ENCODE measurements around the gene PKDCC. TPM values are rescaled to one million over a fixed set of nuclear protein-coding genes. Genes with fewer than 3 reads are reported as not detected.
"Not testable (repeated sequence)": the region's sequence is repeated elsewhere in the genome, so short reads cannot be mapped to it uniquely, and the experiment has no call there.

The PKDCC gene
- total and polyA plus RNA-seq, 5 experiments from 2014 or later, result not detected

DNA sequence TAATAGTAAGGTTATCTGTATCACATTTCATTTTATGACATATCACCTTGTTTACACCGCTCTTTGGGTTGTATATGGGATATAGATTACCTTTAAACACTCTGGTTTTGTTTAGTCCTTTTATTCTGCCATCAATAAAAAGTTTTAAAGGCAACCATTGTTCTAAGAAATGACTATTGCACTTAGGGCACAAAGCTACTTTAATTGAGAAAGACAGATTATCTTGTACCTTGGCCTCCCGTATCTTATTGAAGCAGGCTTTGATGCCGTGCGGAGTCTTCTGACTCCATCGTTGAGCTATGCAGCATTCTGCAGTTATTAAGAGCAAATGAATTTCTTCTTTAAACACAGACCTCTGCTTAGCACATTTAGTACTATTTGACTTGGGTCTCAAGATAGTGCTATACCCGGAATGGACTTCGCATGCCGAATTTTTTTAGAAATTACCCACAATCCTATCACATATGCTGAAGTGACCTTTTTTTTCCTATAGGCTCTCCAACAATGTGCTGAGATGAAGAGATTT lies 16.7 kb downstream of the PKDCC start:
- Mint-ChIP-seq H3K27ac (no peak overlapping the region), H3K27me3 (peaks cover 2 to 35% (median 14%) of the 10 kb centered on the region in 5 donors), H3K4me1 (no peaks in the 10 kb centered on the region), H3K4me3 (no peak overlapping the region), H3K9me3 (no peaks in the 10 kb centered on the region), H3K36me3 (peaks cover 0 to 1% (median 0%) of the 10 kb centered on the region in 3 donors)
- ATAC-seq (no peak), DNase-seq (no peak)
- POLR2A ChIA-PET, result no interaction called here

DNA sequence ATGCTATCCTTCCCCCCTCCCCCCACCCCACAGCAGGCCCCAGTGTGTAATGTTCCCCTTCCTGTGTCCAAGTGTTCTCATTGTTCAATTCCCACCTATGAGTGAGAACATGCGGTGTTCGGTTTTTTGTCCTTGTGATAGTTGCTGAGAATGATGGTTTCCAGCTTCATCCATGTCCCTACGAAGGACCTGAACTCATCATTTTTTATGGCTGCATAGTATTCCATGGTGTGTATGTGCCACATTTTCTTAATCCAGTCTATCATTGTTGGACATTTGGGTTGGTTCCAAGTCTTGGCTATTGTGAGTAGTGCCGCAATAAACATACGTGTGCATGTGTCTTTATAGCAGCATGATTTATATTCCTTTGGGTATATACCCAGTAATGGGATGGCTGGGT lies 17.9 kb downstream of the PKDCC start:
- peaks cover 5 to 40% (median 17%) of the 10 kb centered on the region in 5 donors for H3K27me3 Mint-ChIP-seq
- H3K36me3 Mint-ChIP-seq, ATAC-seq, POLR2A ChIA-PET, H3K9me3 Mint-ChIP-seq, H3K4me3 Mint-ChIP-seq, H3K27ac Mint-ChIP-seq, H3K4me1 Mint-ChIP-seq, DNase-seq: not testable (repeated sequence)

DNA sequence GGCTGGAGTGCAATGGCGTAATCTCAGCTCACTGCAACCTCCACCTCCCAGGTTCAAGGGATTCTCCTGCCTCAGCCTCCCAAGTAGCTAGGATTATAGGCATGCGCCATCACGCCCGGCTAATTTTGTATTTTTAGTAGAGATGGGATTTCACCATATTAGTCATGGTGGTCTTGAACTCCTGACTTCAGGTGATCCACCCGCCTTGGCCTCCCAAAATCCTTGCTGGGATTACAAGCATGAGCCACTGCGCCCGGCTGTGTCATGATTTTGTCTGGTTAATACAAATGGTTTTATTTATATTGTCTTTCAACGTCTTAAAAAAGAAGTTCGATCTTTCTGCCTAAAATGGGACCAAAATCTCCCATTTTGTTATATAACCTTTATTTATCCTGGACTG lies 19.2 kb downstream of the PKDCC start:
- H3K9me3 Mint-ChIP-seq, H3K36me3 Mint-ChIP-seq, H3K4me3 Mint-ChIP-seq, DNase-seq, POLR2A ChIA-PET, ATAC-seq, H3K27ac Mint-ChIP-seq, H3K4me1 Mint-ChIP-seq: not testable (repeated sequence)
- H3K27me3 Mint-ChIP-seq, result peaks cover 5 to 41% (median 17%) of the 10 kb centered on the region in 5 donors

DNA sequence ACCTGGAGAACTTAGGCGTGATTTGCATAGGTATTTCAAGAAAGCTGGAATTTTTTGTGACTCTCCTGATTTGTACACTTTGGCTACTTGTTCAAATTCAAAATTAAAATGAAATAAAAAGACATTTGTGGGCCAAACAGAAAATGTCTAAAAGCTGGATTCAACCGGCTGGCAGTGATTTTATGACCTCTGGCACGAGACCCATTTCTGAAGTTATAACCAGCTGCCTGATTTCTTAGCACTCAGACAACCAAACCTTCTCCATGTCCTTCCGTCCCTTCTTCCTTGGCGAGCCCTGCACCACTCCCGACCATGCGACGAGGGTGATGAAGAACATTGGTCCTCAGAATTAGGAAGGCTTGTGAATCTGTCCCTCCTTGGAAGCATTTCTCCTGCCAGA lies 19.7 kb downstream of the PKDCC start:
- no peak for DNase-seq
- no peak overlapping the region for H3K27ac Mint-ChIP-seq
- H3K27me3 Mint-ChIP-seq, result peaks cover 5 to 47% (median 17%) of the 10 kb centered on the region in 5 donors
- H3K36me3 Mint-ChIP-seq, result peaks cover 0 to 1% (median 0%) of the 10 kb centered on the region in 3 donors
- H3K4me1 Mint-ChIP-seq, result no peaks in the 10 kb centered on the region
- POLR2A ChIA-PET, result no interaction called here
- no peaks in the 10 kb centered on the region for H3K9me3 Mint-ChIP-seq
- ATAC-seq, result no peak
- no peak overlapping the region for H3K4me3 Mint-ChIP-seq

DNA sequence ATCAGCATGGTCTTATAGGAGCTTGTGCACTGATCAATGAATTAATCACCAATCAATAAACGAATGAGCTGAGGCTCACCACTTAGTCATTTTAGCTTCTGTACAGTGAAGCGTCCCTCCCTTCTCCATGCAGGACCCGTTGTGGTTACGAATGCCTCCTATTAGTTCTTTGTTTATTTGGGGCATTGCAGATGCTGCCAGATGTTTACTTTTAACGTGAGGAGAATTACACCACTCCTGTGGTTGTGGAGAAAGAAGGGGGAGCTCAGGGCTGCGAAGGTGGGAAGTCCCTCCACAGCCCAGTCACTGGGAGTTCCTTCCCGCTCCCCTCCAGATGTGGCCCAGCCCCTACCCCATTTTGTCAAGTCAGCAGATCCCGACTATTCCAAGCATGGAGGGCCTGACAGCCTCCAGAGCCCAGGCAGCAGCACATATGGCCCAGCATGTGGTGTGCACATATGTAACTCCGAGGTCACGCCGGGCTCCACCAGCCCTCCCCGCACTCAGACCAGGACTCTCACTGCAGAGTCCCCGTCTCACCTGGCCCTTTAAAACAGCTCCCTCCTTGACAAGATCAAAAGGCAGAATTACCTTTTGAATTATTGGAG lies 20.9 kb downstream of the PKDCC start:
- peaks cover 0 to 1% (median 0%) of the 10 kb centered on the region in 3 donors for H3K36me3 Mint-ChIP-seq
- H3K27ac Mint-ChIP-seq, result no peak overlapping the region
- no peak overlapping the region for H3K4me3 Mint-ChIP-seq
- POLR2A ChIA-PET, result no interaction called here
- ATAC-seq, result no peak
- no peak for DNase-seq
- no peaks in the 10 kb centered on the region for H3K9me3 Mint-ChIP-seq
- peaks cover 5 to 46% (median 20%) of the 10 kb centered on the region in 5 donors for H3K27me3 Mint-ChIP-seq
- H3K4me1 Mint-ChIP-seq, result no peaks in the 10 kb centered on the region

DNA sequence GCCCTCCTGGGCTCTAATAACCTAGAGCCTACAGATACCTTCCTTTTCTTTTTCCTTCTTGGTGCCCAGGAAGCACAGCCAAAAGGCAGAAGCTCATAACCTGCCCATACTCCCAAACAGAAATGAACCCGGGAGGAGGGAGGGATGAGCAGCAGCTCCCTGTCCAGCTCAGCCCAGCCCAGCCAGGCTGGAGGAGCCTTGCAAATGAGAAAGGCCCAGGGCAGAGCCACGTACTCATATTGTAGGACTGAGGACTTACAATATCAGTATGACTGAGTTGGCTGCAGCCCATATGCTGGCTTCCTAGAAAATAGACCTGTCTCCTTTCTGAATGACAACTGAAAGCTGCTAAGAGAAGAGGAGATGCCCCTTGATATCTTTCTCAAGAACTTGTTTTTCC lies 21.7 kb downstream of the PKDCC start:
- DNase-seq (no peak), ATAC-seq (no peak)
- Mint-ChIP-seq H3K27me3 (peaks cover 5 to 46% (median 25%) of the 10 kb centered on the region in 5 donors), H3K27ac (no peak overlapping the region), H3K9me3 (no peaks in the 10 kb centered on the region), H3K4me1 (no peaks in the 10 kb centered on the region), H3K36me3 (peaks cover 0 to 1% (median 0%) of the 10 kb centered on the region in 3 donors), H3K4me3 (no peak overlapping the region)
- POLR2A ChIA-PET, result no interaction called here

DNA sequence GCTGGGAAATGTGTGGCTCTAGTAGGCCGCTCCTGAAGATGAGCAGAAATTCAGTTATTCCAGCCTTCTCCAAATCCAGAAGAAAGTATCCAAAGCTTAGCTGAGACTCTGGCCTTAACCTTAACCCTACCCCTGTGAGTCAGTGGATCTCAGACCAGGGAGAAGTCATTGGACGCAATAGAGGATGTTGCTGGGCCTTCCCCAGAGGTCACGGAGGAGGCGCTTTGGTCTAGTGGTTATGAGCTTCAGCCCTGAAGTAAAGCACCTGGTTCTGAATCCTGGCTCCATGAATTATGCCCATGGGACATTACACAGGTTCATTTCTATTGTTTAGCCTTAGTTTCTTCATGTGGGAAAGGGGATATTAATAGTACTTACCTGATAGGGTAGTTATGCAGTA lies 24.0 kb downstream of the PKDCC start:
- no peak for DNase-seq
- H3K4me3 Mint-ChIP-seq, result no peak overlapping the region
- H3K9me3 Mint-ChIP-seq, result no peaks in the 10 kb centered on the region
- H3K36me3 Mint-ChIP-seq, result peaks cover 0 to 1% (median 0%) of the 10 kb centered on the region in 3 donors
- POLR2A ChIA-PET, result interaction anchor here (0.6 to 0.7 kb wide), 2 partner anchors 10 to 43 kb away, joined by 3 read pairs; no protein-coding TSS in a partner anchor
- H3K27ac Mint-ChIP-seq, result no peak overlapping the region
- no peak for ATAC-seq
- H3K27me3 Mint-ChIP-seq, result peaks cover 5 to 56% (median 31%) of the 10 kb centered on the region in 5 donors
- H3K4me1 Mint-ChIP-seq, result no peaks in the 10 kb centered on the region

DNA sequence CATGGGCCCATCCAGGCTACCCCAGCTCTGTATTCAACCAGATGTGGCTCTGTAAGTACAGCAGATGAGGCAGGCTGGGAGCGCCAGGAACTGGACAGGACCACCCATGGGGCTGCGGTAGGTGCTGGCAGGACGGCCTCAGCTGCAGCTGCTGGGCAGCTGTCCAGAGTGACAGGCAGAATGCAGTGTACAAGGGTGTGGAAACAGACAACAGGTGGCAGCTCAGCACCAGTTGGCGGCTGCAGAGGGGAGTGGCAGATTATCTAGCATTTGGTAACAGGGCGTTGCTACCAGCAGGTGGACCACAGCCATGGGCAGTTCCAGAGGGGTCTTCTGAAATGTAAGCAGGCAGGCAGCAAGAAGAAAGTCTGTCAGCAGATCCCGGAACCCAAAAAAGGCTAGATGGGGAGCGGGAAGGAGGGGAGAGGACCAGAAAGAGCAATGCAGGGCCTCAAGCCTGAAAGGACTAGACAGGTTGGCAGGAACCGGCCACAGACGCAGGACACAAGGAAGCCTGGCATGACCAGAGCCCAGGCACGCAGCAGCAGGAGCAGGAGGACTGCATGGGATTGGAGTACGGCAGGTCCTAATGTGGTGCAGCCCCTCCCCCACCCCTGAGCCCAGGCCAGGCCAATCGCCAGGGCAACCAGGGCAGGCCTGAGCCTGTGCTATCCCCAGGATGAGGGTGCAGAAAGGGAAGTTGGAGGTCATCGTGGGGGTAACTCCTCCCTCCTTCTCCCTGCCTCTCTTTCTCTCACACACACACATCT lies 24.7 kb downstream of the PKDCC start:
- no peaks in the 10 kb centered on the region for H3K36me3 Mint-ChIP-seq
- no peak overlapping the region for H3K27ac Mint-ChIP-seq
- POLR2A ChIA-PET, result no interaction called here
- H3K27me3 Mint-ChIP-seq, result peaks cover 5 to 56% (median 31%) of the 10 kb centered on the region in 5 donors
- ATAC-seq (no peak), DNase-seq (no peak)
- peaks cover 0 to 4% (median 0%) of the 10 kb centered on the region in 9 donors for H3K9me3 Mint-ChIP-seq
- no peaks in the 10 kb centered on the region for H3K4me1 Mint-ChIP-seq
- H3K4me3 Mint-ChIP-seq, result no peak overlapping the region

DNA sequence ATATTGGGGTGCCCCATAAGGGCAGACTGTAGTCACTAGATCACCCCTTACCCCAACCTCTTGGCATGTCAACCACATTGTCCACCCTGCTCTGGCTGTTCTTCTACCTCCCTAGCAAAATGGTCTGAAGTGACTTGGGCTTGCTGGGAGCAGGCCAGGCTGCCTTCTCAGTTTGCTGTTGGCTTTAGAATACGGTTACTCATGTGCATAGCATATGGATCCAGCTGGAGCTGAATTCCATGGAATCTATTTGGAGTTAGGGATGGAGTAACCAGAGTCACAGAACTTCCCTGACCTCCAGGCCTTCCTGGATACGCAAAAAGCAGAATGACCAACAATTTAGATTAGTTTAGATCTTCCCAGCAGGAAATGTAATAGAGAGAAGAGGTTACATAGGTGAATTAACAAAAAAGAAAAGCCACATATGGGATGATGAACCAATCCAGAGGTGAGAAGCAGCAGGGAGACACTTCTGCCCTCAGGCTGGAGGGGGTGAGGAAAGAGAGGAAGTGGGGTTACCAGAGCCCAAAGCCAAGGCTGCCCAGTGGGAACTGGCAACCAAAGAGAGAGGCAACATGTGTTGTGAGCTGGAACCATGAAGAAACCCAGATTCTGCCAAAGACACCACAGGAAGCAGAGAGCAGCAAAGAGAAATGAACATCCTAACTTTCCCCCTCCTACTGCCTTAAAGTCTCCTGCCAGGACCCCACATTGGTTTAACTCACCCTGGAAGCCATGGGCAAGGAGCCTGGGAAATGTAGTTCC lies 26.1 kb downstream of the PKDCC start:
- H3K4me3 Mint-ChIP-seq, result no peak overlapping the region
- H3K4me1 Mint-ChIP-seq, result no peaks in the 10 kb centered on the region
- H3K27ac Mint-ChIP-seq, result no peak overlapping the region
- ATAC-seq, result no peak
- H3K36me3 Mint-ChIP-seq, result no peaks in the 10 kb centered on the region
- H3K9me3 Mint-ChIP-seq, result peaks cover 0 to 4% (median 0%) of the 10 kb centered on the region in 9 donors
- H3K27me3 Mint-ChIP-seq, result peaks cover 6 to 49% (median 20%) of the 10 kb centered on the region in 5 donors
- POLR2A ChIA-PET, result no interaction called here
- no peak for DNase-seq

DNA sequence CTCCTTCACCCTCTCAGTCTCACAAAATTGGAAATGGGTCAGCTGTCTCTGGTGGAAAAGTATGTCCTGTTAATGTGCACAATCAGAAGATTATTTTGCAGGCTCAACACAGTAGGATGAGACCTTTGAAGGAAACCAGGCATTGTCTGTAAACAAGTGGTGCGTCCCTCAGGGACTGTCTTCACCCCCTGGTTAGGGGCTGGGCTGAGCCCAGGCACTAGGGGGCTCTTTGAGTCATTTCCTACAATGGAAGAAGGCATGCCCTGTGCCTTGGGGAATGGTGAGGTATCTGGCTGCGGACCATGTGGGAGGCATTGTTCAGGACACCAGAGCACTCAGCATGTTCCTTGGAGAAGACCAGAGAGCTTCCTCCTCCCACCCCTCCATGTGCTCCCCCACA lies 26.8 kb downstream of the PKDCC start:
- POLR2A ChIA-PET, result no interaction called here
- peaks cover 2 to 49% (median 14%) of the 10 kb centered on the region in 5 donors for H3K27me3 Mint-ChIP-seq
- H3K4me1 Mint-ChIP-seq, result no peaks in the 10 kb centered on the region
- ATAC-seq (no peak), DNase-seq (no peak)
- no peaks in the 10 kb centered on the region for H3K36me3 Mint-ChIP-seq
- H3K27ac Mint-ChIP-seq, result no peak overlapping the region
- peaks cover 0 to 4% (median 0%) of the 10 kb centered on the region in 9 donors for H3K9me3 Mint-ChIP-seq
- no peak overlapping the region for H3K4me3 Mint-ChIP-seq

DNA sequence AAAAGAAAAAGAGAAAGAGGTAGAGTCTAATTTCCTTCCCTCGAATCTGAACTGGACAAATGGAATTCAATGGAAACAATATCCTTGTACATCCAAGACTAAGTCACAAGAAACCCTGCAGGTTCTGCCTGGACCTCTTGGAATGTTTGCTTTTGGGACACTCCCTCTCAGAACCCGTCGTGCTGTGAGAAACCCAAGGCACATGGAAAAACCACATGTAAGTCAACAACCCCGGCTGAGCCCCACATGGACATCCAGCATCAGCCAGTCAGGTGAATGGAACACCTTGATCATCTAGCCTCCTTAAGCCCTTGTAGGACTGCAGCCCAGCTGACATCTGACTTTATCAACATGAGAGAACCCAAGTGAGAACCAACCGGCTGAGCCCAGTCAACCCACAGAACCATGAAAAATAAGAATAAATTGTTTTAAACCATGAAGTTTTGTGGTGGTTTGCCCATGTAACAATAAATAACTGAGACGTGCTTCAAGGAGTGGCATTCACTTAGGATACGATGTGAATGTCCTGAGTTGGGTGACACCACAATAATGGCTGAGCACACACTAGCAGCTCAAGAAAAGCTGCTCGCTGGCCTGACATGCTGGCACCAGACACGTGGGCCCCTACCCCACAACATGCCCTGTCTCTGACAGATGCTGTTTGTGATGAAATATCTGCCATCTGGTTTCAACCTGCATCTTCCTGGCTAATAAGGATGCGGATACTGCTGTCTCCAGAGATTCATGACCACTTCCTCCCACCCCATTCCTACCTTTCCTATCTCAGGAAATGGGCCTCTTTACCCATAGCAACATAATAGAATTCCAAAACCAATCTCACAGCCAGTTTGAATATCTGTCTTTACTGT lies 28.8 kb downstream of the PKDCC start:
- ATAC-seq (no peak), DNase-seq (no peak)
- H3K27me3 Mint-ChIP-seq, result peaks cover 1 to 42% (median 15%) of the 10 kb centered on the region in 5 donors
- H3K4me1 Mint-ChIP-seq, result no peaks in the 10 kb centered on the region
- no peak overlapping the region for H3K27ac Mint-ChIP-seq
- no peaks in the 10 kb centered on the region for H3K36me3 Mint-ChIP-seq
- POLR2A ChIA-PET, result no interaction called here
- H3K4me3 Mint-ChIP-seq, result no peak overlapping the region
- peaks cover 0 to 4% (median 0%) of the 10 kb centered on the region in 9 donors for H3K9me3 Mint-ChIP-seq

DNA sequence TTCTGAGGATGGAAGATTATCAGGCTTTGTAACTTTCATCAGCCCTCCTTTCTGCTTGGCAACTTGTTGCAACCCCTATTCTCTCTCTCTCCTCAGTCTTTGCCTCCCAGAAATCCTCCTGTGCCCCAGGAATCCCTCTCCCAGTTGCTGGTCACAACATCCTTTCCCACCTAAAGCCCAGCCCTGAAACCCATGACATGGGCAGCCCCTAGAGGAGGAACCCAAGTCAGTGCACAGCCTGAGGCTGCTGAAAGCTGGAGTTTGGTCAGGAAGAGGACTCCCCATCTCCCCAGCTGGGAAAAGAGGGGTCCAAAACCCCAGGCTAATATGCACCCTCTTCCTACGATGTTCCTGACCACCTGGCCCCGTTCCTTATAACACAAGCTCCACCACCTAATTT lies 29.5 kb downstream of the PKDCC start:
- H3K4me1 Mint-ChIP-seq, result no peaks in the 10 kb centered on the region
- H3K36me3 Mint-ChIP-seq, result no peaks in the 10 kb centered on the region
- H3K27me3 Mint-ChIP-seq, result peaks cover 1 to 37% (median 15%) of the 10 kb centered on the region in 5 donors
- H3K9me3 Mint-ChIP-seq, result peaks cover 0 to 4% (median 0%) of the 10 kb centered on the region in 9 donors
- ATAC-seq (no peak), DNase-seq (no peak)
- POLR2A ChIA-PET, result no interaction called here
- no peak overlapping the region for H3K4me3 Mint-ChIP-seq
- H3K27ac Mint-ChIP-seq, result no peak overlapping the region
